Left hindlimb (tissue), 1 donor: ENCODE measurements around the gene MARCHF5.

Experiments used
- DNase-seq: peaks from one replicate; pipeline ENCODE4 v3.0.0-alpha.2; 2018

MARCHF5 gene, protein sequence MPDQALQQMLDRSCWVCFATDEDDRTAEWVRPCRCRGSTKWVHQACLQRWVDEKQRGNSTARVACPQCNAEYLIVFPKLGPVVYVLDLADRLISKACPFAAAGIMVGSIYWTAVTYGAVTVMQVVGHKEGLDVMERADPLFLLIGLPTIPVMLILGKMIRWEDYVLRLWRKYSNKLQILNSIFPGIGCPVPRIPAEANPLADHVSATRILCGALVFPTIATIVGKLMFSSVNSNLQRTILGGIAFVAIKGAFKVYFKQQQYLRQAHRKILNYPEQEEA

DNA sequence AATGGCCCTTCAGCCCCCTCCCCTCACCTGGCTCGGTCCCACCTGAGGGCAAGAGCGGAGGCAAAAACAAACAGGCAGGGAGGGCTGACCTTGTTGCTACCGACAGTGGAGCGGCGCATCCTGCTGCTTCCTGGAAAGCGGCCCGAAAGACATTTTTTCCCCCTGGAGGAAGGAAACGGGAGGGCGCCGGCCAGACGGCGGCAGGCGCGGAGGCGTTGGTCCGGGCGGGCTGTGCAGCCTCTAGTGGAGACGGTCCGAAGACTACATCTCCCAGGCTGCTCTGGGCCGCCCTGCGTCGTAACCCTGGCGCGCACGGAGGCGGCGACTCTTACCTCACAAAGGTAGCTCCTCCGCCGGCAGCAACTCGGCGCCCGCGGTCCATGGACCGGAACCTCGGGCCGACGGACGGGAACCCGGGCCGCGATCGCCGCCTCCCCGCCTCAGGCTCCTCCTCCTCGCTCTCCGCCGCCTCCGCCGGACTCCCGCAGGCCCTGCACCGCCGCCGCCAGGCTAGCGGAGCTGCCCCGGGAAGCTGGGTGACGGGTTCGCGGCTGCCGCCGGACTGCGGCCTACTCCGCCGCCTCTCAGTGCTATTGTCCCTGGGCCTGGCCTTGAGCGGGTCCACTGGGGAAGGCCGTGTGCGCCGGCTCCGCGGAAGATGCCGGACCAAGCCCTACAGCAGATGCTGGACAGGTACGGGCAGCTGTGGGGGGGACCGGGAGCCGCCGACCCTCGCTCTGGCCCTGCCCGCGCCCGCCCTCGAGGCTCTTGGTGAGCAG is at the start of gene MARCHF5, which contains the start of gene CPEB3:
Gene MARCHF5 (plus strand): TSS at position 331 of the 779 bp plus-strand sequence. CDS start 328 bp downstream, at position 659.
Gene CPEB3 (minus strand): TSS at position 242 of the 779 bp plus-strand sequence. CDS start 50,728 bp downstream, outside the sequence.
- DNase-seq, result peak; percentile 97

DNA sequence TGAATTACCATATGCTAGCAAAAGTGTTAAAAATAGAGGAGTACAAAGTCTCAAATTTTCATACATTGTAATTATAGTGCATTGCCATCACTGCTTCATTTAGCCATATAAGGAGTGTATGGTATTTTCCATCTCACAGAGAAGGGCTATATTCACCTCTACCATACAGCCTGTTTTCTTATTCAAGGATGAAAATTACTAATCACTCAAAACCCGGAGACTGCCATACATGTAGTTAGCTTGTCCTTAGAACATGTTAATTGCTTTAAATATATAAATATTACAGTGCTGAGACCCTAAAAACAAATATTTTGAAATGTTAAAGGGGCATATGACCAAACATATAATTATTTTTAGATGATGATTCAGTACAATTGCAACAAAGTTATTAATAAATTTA is 49.5 kb upstream of the MARCHF5 start:
- no peak for DNase-seq

DNA sequence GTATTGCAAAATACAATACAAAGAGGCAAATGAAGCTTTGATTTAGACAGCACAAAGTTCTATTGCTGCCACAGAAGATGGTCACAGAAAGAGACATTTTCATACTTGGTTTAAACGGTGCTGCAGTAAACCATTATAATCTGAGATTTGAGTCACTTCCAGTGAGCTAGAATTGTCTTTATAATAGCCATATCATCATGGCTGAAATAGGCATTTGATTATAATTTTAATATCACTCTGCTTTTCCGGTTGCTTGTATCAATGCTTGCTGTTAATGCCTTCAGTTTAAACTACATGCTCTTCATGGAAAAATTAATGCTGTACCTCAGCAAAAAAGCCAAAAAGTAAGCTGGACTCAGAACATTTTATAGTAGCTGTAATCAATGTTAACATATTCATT is 48.6 kb upstream of the MARCHF5 start:
- DNase-seq, result no peak

DNA sequence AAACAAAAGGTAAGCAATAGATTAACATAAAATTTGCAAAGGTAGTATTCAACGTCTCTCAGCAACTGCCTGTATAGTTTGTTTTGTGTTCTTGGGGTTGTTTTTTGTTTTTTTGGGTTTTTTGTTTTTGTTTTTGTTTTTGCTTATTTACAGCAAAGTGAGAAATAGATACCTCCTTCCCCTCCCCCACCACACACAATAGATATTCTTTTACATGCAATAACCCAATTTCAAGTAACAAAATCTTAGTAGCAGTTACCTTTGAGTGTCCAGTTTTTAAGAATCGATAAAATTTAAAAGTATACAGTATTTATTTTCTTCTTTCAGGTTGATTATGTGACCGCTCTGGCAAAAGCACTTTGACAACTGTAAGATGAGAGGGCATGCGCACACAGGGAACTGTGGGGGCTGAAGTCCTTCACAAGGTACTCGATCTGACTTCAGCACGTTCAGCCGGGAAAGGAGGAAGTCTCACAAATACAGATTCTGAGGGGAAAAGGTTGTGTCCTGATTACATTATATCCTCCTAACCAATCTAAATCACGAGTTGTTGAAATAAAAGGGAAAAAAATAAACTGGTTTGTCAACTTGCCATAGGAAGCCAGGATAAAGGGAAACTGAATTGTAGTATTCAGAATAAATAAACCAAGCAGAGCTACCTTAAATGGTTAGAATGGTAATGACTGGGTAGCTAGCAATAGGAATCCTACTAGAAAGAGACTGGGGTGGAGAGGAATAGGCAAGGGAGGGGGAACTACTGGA is 47.9 kb upstream of the MARCHF5 start:
- peak; percentile 41 for DNase-seq

DNA sequence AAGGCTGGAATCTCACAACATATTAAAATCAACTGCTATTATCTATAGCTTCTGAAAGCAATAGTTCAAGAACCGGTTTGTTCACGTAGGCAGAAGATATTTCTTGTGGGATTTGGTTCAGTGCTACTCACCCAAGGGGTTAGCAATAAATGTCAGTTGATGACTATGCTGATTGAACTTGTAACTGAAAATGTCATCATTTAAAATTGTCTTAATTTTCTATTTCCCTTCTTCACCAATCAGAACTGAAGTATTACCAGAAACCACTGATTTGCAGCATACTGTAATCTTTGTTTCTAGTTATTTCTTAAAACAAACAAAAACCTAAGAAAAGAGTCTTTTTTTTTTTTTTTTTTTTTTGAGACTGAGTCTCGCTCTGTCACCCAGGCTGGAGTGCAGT is 46.2 kb upstream of the MARCHF5 start:
- no peak for DNase-seq

DNA sequence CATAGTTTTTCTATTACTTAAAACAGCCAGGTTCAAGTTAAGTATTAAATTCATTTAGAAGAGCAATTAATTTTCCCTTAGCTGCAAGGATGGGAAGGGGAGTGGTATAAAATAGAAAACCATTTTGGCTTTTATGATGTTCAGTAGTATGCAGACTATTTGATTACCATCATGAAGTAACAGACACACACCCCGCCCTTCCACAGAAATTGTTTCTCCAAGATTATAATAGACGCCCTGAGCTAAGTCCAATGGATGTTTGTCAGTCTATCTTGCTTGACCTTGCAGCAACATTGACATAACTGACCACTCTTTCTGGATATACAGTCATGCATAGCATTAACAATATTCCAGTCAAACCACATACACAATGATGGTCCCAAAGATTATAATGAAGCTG is 42.4 kb upstream of the MARCHF5 start:
- DNase-seq, result no peak

DNA sequence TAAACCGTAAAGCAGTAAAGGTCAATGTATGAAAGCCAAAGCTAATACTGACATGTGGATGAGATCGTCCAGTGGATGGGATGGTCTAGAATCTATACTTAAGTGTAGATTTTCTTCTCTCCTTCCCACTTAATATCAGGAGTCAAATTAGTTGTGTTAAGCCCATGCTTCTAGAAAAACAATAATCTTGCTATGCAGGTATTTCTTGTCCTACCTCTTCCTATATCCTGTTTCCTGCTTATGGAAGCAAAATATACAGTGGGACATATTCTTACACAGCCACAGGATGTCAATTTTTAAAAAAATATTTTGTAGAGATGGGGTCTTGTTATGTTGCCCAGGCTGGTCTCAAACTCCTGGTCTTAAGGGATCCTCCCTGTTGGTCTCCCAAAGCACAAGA is 27.6 kb upstream of the MARCHF5 start:
- DNase-seq, result no peak

DNA sequence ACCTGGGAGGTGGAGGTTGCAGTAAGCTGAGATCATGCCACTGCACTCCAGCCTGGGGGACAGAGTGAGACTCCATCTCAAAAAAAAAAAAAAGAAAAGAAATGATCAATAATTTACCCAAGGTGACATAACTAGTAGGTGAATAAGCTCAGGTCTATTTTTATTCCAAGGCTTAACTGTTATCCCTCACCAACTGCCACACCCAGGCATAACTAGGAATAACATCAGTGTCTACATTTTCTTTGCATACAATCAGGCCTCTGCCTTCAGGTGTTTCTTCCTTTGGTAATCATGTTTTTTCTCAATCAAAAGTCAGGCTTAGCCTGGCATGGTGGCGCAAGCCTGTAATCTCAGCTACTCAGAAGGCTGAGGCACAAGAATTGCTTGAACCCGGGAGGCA is 26.7 kb upstream of the MARCHF5 start:
- no peak for DNase-seq

DNA sequence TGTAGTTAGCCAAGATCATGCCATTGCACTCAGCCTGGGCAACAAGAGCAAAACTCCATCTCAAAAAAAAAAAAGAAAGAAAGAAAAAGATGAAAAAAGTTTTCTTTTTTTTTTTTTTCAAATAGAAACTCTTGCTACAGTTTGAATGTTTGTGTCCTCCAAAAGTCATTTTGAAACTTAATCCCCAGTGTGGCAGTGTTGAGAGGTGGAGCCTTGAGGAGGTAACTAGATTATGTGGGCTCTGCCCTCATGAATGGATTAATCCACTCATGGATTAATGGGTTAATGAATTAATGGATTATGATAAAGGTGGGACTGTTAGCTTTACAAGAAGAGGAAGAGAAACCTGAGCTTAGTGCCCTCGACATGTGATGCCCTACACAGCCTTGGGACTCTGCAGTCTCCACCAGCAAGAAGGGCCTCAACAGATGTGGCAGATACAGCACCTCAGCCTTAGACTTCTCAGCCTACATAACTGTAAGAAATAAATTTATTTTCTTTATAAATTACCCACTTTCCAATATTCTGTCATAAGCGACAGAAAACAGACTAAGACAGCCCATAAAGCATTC is 25.2 kb upstream of the MARCHF5 start:
- DNase-seq, result no peak

DNA sequence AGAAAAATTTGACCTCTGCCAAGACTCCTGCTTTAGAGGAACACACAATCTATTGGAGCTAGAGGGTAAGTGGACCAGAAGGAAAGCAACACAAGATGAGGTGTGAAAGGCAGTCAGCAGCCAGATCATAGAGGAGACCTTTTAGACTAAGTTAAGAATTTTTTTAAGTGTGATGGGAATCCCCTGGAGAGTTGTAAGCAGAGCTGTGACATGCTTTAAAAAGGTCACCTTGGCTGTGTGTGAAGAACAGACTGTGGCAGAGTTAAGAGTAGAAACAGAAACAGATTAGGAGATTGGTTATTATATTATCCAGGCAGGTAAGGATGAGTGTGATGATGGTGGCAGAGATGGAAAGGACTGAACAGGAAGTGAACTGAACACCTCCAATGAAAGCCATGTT is 23.6 kb upstream of the MARCHF5 start:
- DNase-seq, result no peak

DNA sequence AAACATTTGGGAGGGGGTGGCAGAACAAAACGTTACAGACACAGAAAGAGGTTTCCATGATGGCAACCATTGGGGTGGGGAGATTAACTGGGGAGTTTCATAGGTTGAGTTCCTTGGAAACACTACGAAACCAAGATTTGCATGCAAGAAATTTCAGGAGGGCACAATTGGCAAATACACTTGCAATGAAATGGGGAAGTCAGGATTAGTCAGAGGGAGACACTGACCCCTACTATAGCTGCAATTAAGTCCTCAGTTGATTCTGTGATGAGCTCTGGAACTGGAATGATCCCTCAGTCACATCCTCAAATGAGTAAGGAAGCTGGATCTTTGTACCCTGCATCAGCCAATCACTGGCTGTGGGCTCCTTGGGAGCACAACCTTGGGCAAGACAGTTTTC is 22.2 kb upstream of the MARCHF5 start:
- DNase-seq, result no peak

DNA sequence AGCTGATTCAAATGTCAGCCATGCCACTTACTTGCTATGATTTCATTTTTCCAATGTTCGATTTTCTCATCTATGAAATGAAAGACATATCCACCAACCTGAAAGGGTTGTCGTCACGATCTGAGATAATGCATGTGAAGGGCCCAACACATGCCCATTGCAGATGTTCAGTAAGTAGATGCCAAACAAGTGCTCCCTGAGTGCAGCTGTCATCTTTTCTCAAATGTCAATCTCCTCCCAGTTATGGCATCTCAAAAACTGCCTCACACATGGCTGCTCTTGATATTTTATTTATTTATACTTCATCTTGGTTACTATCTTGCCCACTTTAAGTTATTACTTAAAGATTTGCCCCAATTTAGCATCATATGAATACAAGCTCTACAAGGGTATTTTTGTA is 16.9 kb upstream of the MARCHF5 start:
- no peak for DNase-seq

DNA sequence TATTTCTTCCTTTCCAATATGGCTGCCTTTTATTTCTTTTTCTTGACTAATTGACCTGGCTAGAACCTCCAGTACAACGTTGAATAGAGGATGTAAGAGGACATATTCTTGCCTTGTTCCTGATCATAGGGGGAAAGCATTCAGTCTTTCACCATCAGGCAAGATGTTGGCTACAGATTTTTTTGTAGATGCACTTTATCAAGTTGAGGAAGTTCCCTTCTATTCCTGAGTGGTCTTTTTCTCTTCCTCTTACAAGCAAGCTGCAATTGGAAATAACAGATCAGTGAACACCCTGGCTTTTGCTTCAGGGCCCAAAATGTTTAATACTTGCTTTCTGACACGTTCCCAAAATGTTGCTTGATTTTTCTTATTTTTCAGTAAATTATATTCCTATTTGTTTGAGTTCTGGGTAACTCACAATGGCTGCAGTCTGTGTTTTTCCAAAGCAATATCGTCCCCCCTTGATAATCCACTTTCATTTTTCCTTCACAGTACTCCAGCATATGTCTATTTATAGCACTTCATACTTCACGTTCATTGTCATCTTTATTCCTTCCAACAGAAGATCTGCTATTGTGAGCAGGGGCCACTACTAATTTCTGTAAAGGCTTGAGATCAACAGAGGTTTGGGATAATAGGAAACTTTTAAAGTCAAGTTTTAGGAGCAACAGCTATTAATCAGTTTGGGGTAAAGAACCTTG is 11.8 kb upstream of the MARCHF5 start:
- DNase-seq, result no peak

DNA sequence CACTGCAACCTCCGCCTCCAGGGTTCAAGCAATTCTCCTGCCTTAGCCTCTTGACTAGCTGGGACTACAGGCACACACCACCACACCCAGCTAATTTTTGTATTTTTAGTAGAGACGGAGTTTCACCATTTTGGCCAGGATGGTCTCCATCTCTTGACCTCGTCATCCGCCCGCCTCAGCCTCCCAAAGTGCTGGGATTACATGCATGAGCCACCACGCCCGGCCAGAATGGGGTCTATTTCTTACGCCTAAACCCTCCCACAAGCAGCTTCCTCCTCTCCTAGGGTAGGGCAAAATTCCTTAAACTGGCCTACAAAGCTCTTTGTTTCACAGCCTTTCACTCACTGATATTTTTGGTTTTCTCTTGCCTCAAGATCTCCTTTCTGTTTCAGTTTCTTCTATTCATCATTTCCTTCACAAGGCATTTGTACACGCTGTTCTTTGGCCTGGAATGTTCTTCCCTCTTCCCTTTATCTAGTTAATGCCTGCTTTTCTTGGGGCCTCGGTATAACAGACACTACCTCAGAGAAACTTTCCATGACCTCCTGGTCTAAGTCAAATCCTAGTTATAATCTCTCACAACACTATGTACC is 6.8 kb upstream of the MARCHF5 start:
- DNase-seq, result no peak

DNA sequence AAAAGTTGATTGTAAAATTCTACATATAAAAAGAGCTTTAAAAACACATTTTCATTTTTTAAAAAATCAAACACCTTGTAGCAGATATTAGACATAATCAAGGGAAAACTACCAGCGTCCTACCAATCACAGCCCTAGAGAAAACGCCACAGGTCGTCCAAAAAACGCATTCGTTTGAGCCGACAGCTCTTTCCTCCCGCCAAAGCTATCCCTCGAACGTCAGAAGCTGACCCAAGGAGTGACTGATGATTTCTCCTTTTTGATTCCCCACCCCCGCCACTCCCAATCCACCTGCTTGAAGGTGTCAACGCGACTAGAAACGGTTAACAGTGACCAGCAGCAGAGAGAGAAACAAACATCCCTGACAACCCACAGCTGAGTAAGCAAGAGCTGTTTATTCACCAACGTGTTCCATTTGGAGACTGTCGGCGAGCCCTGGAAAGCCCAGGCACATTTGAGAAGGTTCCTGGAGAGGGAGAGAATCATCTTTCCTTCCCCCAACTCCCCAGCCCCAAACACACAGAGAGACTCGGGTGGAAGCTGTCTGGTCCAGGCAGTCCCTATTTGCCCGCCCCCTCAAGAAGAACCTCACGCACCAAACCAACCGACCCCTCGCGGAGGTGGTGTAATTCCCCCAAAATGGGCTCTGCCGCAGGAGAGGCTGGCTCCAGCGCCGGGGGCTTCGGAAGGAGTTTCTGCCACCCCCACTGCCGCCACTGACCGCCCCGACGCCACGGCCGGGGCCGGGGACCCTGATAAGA is 711 bp upstream of the MARCHF5 start:
- DNase-seq, result peak; percentile 42

DNA sequence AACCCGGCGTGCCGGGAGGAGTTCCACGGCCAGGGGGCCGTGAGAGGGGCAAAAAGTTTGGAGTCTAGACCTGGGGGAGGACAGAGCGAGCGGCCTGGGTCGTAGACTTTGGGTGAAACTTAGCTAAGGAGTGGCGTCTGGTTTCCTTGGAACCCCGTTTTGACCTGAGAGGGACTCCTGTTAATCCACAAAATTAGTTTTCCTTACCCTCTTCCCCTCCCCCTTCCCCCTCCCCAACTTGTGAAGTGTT is 574 bp downstream of the MARCHF5 start:
- DNase-seq, result no peak

DNA sequence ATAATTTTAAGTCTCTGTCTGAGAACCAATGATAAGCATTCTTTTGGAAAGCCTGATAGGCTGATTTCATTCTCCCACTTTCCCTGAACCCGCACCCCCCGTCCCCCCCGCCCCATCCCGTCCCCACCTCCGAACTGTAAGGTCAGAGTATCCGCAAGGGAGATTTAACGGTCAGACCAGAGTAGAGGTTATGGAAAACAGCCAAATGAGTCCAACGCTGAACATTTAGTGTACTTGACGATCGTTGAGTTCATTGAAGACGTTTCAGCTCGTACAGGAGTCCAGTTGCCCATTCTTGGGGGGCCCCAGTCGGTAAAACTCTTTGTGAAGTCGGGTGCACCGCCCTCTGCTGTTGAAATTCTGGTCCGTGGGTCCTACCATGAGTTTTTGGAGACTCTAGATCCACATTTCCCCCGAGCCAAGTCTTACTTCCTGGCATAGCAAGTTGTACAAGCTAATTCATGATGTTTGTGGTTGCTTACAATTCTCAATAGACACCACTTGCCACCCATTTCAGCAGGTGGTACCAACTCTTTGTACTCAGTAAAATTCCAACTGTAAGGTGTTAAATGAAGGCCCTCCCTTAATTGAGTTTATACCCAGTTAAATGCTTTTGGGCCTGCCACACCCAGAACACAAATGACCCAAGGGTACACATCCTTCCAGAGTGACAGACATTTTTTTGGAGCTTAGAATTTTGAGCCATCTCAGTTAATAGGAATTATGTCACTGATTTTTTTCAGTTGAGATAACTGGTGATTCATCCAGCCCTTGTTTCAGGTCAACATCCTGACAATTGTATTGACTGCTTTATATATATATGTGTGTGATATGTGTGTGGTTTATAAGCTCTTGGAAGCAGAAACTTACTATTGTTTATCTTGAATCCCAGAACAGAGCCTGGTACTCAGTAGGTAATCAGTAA is 1.2 kb downstream of the MARCHF5 start:
- peak; percentile 43 for DNase-seq

DNA sequence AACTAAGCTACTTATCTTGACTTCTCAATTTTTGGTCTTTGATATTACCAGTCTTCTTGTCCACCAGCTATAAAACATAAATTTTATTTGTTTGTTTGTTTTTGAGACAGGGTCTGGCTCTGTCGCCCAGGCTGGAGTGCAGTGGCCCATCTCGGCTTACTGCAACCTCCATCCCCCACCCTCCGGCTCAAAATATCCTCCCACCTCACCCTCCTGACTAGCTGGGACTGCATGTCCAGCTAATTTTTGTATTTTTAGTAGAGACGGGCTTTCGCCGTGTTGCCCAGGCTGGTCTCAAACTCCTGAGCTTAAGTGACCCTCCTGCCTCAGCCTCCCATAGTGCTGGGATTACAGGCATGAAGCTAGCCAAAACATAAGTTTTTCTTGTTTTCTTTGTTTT is 7.5 kb downstream of the MARCHF5 start:
- no peak for DNase-seq

DNA sequence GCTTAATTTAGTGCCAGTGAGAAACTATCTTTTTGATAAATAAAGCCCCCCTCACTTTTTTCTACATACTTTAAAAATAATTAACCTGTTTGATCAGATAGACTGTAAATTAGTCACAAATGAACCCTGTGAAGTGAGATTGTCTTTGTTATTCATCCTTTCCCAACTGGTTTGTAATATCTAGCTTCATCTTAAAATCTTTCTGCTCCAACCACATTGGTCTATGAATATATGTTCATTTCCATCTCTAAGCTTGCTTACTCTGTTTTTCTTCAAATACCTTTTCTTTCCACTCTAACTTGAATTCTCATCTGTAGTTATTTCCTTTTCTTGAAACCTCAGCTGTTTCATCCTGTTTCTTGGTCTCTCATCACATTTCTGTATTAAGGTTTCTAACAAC is 12.1 kb downstream of the MARCHF5 start:
- no peak for DNase-seq

DNA sequence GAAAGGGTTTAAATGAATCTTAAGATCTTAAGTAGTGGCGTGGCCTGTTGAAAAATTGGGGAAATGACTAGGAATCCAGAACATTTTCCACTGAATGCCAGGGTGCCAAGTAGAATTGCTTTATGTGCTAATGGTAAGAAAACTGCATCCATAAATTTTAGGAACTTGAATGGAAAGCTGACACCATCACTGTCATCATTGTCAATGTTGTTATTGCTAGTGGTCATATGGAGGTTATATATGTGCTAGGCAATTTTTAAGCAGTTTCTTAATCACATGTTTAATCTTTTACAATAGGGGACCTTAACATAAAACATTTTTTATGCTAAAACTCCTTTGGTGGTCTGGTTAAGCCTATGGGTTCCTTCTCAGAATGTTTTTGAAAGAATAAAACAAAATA is 13.1 kb downstream of the MARCHF5 start:
- no peak for DNase-seq
